ENCODE measurements around the gene IAPP. TPM values are rescaled to one million over a fixed set of nuclear protein-coding genes. Genes with fewer than 3 reads are reported as not detected.
"Not testable (repeated sequence)": the region's sequence is repeated elsewhere in the genome, so short reads cannot be mapped to it uniquely, and the experiment has no call there.

The IAPP gene
- total RNA-seq, 1 donor from 2014 or later, result 0.28 TPM

DNA sequence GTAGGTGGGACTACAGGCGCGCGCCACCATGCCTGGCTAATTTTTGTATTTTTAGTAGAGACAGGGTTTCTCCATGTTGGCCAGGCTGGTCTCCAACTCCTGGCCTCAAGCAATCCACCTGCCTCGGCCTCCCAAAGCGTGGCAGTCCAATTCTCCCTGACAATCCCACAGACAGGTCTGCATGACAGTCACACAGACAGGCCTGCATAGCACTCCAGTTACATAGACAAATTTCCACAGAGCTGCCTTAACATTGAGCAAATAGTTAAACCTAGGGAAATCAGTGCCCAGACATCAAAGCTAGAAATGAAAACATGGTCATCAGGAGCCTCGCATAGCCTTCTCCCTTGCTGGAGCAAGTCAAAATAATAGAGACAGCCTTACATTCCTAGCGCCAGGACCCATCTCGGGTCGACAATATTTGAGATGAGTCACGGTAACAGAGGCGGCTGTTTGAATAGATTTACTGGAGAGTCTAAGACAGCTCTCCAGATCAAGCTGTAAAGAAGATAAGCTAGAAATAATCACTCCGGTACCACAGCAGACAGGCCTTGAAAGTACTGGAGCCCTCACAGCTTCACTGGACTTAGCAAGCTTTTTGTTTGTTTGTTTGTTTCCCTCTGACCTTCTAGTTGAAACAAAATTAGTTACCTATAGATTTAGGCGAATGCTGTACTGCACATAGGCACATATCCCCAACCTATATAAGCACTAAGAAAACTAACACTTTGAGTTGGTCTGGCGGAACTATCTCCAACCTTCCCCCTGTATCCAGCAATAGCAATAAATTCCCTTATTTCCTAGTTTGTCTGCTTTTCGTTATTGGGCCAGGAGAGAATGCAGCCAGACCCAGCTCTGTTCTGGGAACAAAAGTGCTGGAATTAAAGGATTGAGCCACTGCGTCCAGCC, 40.9 kb downstream of the IAPP start:
- TF ChIP-seq, protein P1, sequence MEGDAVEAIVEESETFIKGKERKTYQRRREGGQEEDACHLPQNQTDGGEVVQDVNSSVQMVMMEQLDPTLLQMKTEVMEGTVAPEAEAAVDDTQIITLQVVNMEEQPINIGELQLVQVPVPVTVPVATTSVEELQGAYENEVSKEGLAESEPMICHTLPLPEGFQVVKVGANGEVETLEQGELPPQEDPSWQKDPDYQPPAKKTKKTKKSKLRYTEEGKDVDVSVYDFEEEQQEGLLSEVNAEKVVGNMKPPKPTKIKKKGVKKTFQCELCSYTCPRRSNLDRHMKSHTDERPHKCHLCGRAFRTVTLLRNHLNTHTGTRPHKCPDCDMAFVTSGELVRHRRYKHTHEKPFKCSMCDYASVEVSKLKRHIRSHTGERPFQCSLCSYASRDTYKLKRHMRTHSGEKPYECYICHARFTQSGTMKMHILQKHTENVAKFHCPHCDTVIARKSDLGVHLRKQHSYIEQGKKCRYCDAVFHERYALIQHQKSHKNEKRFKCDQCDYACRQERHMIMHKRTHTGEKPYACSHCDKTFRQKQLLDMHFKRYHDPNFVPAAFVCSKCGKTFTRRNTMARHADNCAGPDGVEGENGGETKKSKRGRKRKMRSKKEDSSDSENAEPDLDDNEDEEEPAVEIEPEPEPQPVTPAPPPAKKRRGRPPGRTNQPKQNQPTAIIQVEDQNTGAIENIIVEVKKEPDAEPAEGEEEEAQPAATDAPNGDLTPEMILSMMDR (conservative IDR thresholded peaks at IDR 0.05), result no peak

DNA sequence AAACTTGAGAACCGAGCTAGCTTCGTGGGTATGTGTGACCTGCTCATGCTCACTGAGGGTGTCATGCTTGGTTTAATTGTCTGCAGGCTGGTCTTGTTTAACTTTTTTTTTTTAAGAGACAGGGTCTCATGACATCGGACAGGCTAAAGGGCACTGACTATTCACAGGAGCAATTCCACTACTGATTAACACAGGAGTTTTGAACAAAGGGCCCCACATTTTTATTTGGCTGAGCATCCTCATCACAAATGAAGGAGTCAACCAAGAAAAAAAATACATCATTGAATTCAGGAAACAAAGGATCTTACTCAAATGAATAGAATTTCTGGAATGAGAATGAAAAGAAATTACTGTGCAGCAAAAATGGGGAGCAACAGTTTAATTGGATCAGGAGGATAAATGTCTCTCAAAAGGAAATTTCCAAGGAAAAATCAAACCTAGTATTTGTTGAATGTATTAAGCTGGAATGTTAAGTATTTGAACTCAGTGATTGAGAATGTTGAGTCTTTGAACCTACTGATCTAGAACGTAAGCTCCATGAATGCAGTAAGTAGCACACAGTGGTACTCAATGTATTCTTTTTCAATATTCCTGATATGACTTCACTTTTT, 43.9 kb downstream of the IAPP start:
- TF ChIP-seq, protein P1 (conservative IDR thresholded peaks at IDR 0.05), result no peak
- Mint-ChIP-seq H3K4me3 (no peak overlapping the region), H3K27ac (ENCODE audit: unreplicated experiment) (peak overlapping the region; percentile 16), H3K27me3 (ENCODE audit: low read depth) (no peaks in the 10 kb centered on the region), H3K36me3 (ENCODE audit: low read depth) (no peaks in the 10 kb centered on the region), H3K4me1 (peaks cover 15% of the 10 kb centered on the region), H3K9me3 (no peaks in the 10 kb centered on the region)
- no peak for DNase-seq (ENCODE audit: low read depth, low spot score)

More for the DNA sequence above, 40.9 kb downstream of the IAPP start:
- H3K36me3 Mint-ChIP-seq (ENCODE audit: low read depth), result no peaks in the 10 kb centered on the region
- peaks cover 15% of the 10 kb centered on the region for H3K4me1 Mint-ChIP-seq
- H3K9me3 Mint-ChIP-seq, result no peaks in the 10 kb centered on the region
- no peak for DNase-seq (ENCODE audit: low read depth, low spot score)
- H3K27me3 Mint-ChIP-seq (ENCODE audit: low read depth), result no peaks in the 10 kb centered on the region
- no peak overlapping the region for H3K27ac Mint-ChIP-seq (ENCODE audit: unreplicated experiment)
- no peak overlapping the region for H3K4me3 Mint-ChIP-seq

GRCh38 chr12:21418398-21418797, 45.7 kb downstream of the IAPP start:
- DNase-seq (ENCODE audit: low read depth, low spot score); H3K36me3 Mint-ChIP-seq (ENCODE audit: low read depth); H3K27ac Mint-ChIP-seq (ENCODE audit: unreplicated experiment); H3K27me3 Mint-ChIP-seq (ENCODE audit: low read depth); H3K4me3 Mint-ChIP-seq; H3K9me3 Mint-ChIP-seq: not testable (repeated sequence)
- H3K4me1 Mint-ChIP-seq, result peaks cover 15% of the 10 kb centered on the region

DNA sequence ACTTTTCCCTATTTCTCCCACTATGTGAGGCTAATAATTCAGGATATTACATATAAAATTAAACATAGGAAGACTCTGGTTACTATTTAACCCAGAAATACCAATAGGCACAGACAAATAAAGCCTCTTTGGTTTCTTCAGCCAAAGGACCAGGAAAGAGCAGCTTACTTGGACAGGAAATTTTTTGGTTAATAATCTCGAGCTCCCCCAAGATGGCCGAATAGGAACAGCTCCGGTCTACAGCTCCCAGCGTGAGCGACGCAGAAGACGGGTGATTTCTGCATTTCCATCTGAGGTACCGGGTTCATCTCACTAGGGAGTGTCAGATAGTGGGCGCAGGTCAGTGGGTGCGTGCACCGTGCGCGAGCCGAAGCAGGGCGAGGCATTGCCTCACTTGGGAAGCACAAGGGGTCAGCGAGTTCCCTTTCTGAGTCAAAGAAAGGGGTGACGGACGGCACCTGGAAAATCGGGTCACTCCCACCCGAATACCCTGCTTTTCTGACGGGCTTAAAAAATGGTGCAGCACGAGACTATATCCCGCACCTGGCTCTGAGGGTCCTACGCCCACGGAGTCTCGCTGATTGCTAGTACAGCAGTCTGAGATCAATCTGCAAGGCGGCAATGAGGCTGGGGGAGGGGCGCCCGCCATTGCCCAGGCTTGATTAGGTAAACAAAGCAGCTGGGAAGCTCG, 46.5 kb downstream of the IAPP start:
- H3K27me3 Mint-ChIP-seq (ENCODE audit: low read depth); H3K36me3 Mint-ChIP-seq (ENCODE audit: low read depth); H3K4me3 Mint-ChIP-seq; H3K9me3 Mint-ChIP-seq: not testable (repeated sequence)
- peaks cover 15% of the 10 kb centered on the region for H3K4me1 Mint-ChIP-seq
- peak; percentile 20 for DNase-seq (ENCODE audit: low read depth, low spot score)
- peak overlapping the region; percentile 67 for H3K27ac Mint-ChIP-seq (ENCODE audit: unreplicated experiment)

- Mint-ChIP-seq H3K36me3 (ENCODE audit: low read depth) (peaks cover 3% of the 10 kb centered on the region), H3K27me3 (ENCODE audit: low read depth) (no peaks in the 10 kb centered on the region), H3K4me3 (no peak overlapping the region), H3K9me3 (peaks cover 4% of the 10 kb centered on the region), H3K4me1 (no peaks in the 10 kb centered on the region), H3K27ac (ENCODE audit: unreplicated experiment) (no peak overlapping the region)
- TF ChIP-seq, protein P1 (conservative IDR thresholded peaks at IDR 0.05), result no peak
- no peak for DNase-seq (ENCODE audit: low read depth, low spot score)
Observed at GRCh38 chr12:21428241-21428640, 55.5 kb downstream of the IAPP start.

Other genes with a start within 250 kb of the IAPP start
- 0.21 TPM in 1 of 2 replicates, not detected in the other for gene SLCO1B1, start 241.7 kb upstream of the IAPP start, total RNA-seq
- 5.4 and 5.6 TPM in 2 replicates for gene SLCO1A2, start 38.0 kb upstream of the IAPP start, total RNA-seq
- 6.2 and 8.8 TPM in 2 replicates for gene PYROXD1, start 64.8 kb downstream of the IAPP start, total RNA-seq
- gene RECQL, start 128.7 kb downstream of the IAPP start, total RNA-seq, result 24.7 and 26.9 TPM in 2 replicates
- 26.3 and 30.8 TPM in 2 replicates for gene GOLT1B, start 128.9 kb downstream of the IAPP start, total RNA-seq
- gene SPX, start 153.4 kb downstream of the IAPP start, total RNA-seq, result 0.19 and 0.36 TPM in 2 replicates
- not detected in 2 replicates for gene GYS2, start 231.9 kb downstream of the IAPP start, total RNA-seq

Measured in neural crest cell (in vitro differentiated cells).